T-helper 2 cell treated with Interferon-gamma antibody and Interleukin-4, amounts not matched to agents 100 ng/mL and 5 ng/mL, for 36 hours (primary cell): Measurements from ENCODE around the gene ADAR. TPM values are rescaled to one million over a fixed set of nuclear protein-coding genes. Genes with fewer than 3 reads are reported as not detected.

Source experiments
- intact Hi-C: fragments of 100-400 bp; cut with micrococcal nuclease; formaldehyde crosslinking; loops from one replicate; pipeline ENCODE4 v1.15.1; 2023
- total RNA-seq: library from RNA; stranded (reverse); gene quantifications from 2 replicates; pipeline ENCODE4 v1.2.3, GENCODE V29; 2022

Gene ADAR
- total RNA-seq, 1 donor from 2014 or later: 282 TPM

DNA sequence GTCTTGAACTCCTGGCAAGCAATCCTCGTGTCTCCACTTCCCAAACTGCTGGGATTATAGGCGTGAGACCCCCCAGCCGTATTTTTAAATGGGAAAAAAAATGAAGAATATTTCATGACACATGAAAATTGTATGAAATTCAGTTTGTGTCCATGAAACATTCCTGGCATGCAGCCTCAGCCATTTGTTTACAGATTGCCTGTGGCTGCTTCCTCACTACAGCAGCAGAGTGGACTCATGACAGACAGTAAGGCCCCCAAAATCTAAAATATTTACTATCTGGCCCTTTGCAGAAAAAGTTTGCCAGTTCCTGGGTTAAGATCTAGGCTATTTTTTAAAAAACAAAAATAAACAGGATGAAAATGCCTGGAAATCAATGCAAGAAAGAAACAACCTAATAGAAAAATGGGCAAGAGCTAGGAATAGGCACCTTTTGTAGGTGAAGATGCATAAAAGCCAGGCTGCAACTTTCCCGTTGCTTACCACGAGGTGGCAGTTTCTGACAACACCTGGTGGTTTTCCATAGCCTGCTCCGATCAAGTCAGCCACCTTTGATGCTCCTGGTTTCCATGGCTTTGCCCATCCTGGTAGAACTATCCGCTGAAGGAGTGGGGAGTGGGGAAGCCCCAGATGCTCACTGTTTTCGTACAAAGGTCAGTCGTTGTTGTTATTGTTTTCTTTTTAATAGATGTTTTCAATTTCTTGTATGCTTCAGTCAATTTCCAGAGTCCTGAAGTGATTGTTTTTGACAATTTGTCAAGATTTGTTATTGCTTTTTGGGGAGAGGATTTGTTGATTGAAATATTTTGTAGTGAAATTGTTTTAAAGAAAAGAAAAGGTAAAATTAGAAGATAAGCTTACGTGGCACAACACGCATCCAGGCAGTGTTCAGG lies 73.8 kb downstream of the ADAR start:
- intact Hi-C loops: no loop called here

Other genes starting within 250 kb of the ADAR start
- 5.3 and 5.9 TPM in 2 replicates for gene IL6R, start 202.8 kb downstream of the ADAR start, total RNA-seq
- gene TDRD10, start 106.0 kb downstream of the ADAR start, total RNA-seq: not detected in 2 replicates
- gene SHE, start 105.8 kb downstream of the ADAR start, total RNA-seq: not detected in 2 replicates
- 112 and 117 TPM in 2 replicates for gene UBE2Q1, start 49.5 kb downstream of the ADAR start, total RNA-seq
- gene CHRNB2, start 40.4 kb downstream of the ADAR start, total RNA-seq: not detected in 2 replicates